K562 (cell line): Measurements from ENCODE around the gene NPIPB2. TPM values are rescaled to one million over a fixed set of nuclear protein-coding genes. Genes with fewer than 3 reads are reported as not detected.

Experiments used
- BHLHE40 ChIP-seq: IDR thresholded peaks from 2 replicates; pipeline ENCODE4 v1.6.1; 2011; ENCODE audit warnings: low read length, improper control_type of control experiment
- CBX2 ChIP-seq: fragments of 200-600 bp; sonication (generic); IDR thresholded peaks from one replicate; pipeline ENCODE4 v1.6.1; 2012; ENCODE audit warnings: mild to moderate bottlenecking, low read length, inconsistent platforms; ENCODE audit not compliant: insufficient read depth, poor library complexity, severe bottlenecking
- EHMT2 ChIP-seq: fragments of 450-650 bp; IDR thresholded peaks from 2 replicates; pipeline ENCODE4 v1.6.1; 2018; ENCODE audit warnings: antibody characterized with exemption
- ELF4 ChIP-seq: fragments of 450-650 bp; formaldehyde crosslinking; IDR thresholded peaks from 2 replicates; pipeline ENCODE4 v1.4.0; 2022; ENCODE audit warnings: missing genetic modification characterization
- FOXK2 ChIP-seq, 2 experiments: fragments of 450-650 bp; IDR thresholded peaks in 1 of 2; conservative IDR thresholded peaks in 1 of 2; 2 replicates each; pipeline ENCODE4 v1.6.1; 2016; ENCODE audit warnings: low read depth in 2 of 2, mild to moderate bottlenecking in 1 of 2
- IRF2 ChIP-seq: sonication (generic); formaldehyde crosslinking; IDR thresholded peaks from 2 replicates; pipeline ENCODE4 v1.8.1; 2022; ENCODE audit warnings: mild to moderate bottlenecking, missing genetic modification reagents
- KLF16 ChIP-seq: IDR thresholded peaks from 2 replicates; pipeline ENCODE4 v1.6.1; 2016; ENCODE audit warnings: antibody characterized with exemption
- LARP7 ChIP-seq: fragments of 450-650 bp; IDR thresholded peaks from 2 replicates; pipeline ENCODE4 v1.6.1; 2016
- LCOR ChIP-seq: sonication (generic); formaldehyde crosslinking; IDR thresholded peaks from 2 replicates; pipeline ENCODE4 v1.8.0; 2022; ENCODE audit warnings: mild to moderate bottlenecking, missing genetic modification reagents
- MEF2A ChIP-seq: IDR thresholded peaks from 2 replicates; pipeline ENCODE4 v1.6.1; 2011; ENCODE audit warnings: low read depth, mild to moderate bottlenecking, low read length, moderate library complexity; ENCODE audit not compliant: control insufficient read depth
- MIER1 ChIP-seq: fragments of 450-650 bp; IDR thresholded peaks from 2 replicates; pipeline ENCODE4 v1.6.1; 2016; ENCODE audit warnings: antibody characterized with exemption, mild to moderate bottlenecking, low read depth
- PHTF2 ChIP-seq: fragments of 250-450 bp; sonication (Bioruptor Pico); IDR thresholded peaks from 2 replicates; pipeline ENCODE4 v1.5.0; 2021; ENCODE audit warnings: mild to moderate bottlenecking
- SMARCC2 ChIP-seq: fragments of 450-650 bp; IDR thresholded peaks from 2 replicates; pipeline ENCODE4 v1.6.1; 2017; ENCODE audit warnings: antibody characterized with exemption, moderate library complexity, mild to moderate bottlenecking, low read depth
- SMARCE1 ChIP-seq: fragments of 450-650 bp; IDR thresholded peaks from 2 replicates; pipeline ENCODE4 v1.7.1; 2016; ENCODE audit warnings: mild to moderate bottlenecking
- ZBTB1 ChIP-seq: sonication (generic); formaldehyde crosslinking; IDR thresholded peaks from 2 replicates; pipeline ENCODE4 v1.8.1; 2023; ENCODE audit warnings: missing genetic modification reagents, low read depth, mild to moderate bottlenecking, borderline replicate concordance
- ZNF212 ChIP-seq: fragments of 450-650 bp; formaldehyde crosslinking; IDR thresholded peaks from 2 replicates; pipeline ENCODE4 v1.4.0; 2020; ENCODE audit warnings: mild to moderate bottlenecking
- ZNF282 ChIP-seq: sonication (generic); formaldehyde crosslinking; IDR thresholded peaks from 2 replicates; pipeline ENCODE4 v1.8.1; 2023; ENCODE audit warnings: missing genetic modification reagents
- ZNF445 ChIP-seq: fragments of 250-450 bp; sonication (Bioruptor Pico); IDR thresholded peaks from 2 replicates; pipeline ENCODE4 v1.4.0; 2020; ENCODE audit warnings: low read depth, mild to moderate bottlenecking, moderate library complexity
- ZNF668 ChIP-seq: fragments of 250-450 bp; sonication (Bioruptor Pico); IDR thresholded peaks from 2 replicates; pipeline ENCODE4 v1.8.0; 2022; ENCODE audit warnings: mild to moderate bottlenecking, inconsistent platforms
- polyA plus RNA-seq, 8 experiments: library from polyadenylated mRNA; depleted of rRNA in 4 of 8; stranded (reverse) in 5 of 8; unstranded in 3 of 8; fragments of >200 nt; fragmentation: Nextera tagmentation in 2 of 8; fragmentation: Illumina TruSeq in 1 of 8; extraction: Ambion mirVana in 2 of 8; extraction: Trizol in 1 of 8; gene quantifications; 2 replicates each; pipeline versions ENCODE4 v1.2.1 to v1.2.3, GENCODE V29; 2011 to 2014; ENCODE audit warnings: inconsistent platforms in 1 of 8, missing spikeins in 1 of 8
- total RNA-seq, 7 experiments: library from RNA; depleted of rRNA in 6 of 7; stranded (reverse); fragments of >200 nt in 6 of 7; fragmentation: Illumina TruSeq in 2 of 7; extraction: Trizol in 2 of 7; gene quantifications; 2 replicates each; pipeline versions ENCODE4 v1.2.1 to v1.2.3, GENCODE V29; 2011 to 2021; ENCODE audit warnings: low replicate concordance in 1 of 7
- TF ChIP-seq, protein P1 (sequence below): fragments of 450-650 bp; IDR thresholded peaks from 2 replicates; pipeline ENCODE4 v1.7.1; 2018; ENCODE audit warnings: mild to moderate bottlenecking, low read depth; ENCODE audit not compliant: partially characterized antibody
- TF ChIP-seq, protein P2 (sequence below): fragments of 450-650 bp; IDR thresholded peaks from 2 replicates; pipeline ENCODE4 v1.6.1; 2017; ENCODE audit warnings: antibody characterized with exemption
- TF ChIP-seq, protein P3 (sequence below): sonication (generic); formaldehyde crosslinking; IDR thresholded peaks from 2 replicates; pipeline ENCODE4 v1.8.0; 2022; ENCODE audit warnings: mild to moderate bottlenecking, missing genetic modification reagents

NPIPB2 gene
- total and polyA plus RNA-seq, 9 of the 15 experiments (the other 6 are each of a cell fraction or from before 2014, with no cell fraction given), result 0.21 to 2.9 (median 1.6) TPM; not detected in 1

DNA sequence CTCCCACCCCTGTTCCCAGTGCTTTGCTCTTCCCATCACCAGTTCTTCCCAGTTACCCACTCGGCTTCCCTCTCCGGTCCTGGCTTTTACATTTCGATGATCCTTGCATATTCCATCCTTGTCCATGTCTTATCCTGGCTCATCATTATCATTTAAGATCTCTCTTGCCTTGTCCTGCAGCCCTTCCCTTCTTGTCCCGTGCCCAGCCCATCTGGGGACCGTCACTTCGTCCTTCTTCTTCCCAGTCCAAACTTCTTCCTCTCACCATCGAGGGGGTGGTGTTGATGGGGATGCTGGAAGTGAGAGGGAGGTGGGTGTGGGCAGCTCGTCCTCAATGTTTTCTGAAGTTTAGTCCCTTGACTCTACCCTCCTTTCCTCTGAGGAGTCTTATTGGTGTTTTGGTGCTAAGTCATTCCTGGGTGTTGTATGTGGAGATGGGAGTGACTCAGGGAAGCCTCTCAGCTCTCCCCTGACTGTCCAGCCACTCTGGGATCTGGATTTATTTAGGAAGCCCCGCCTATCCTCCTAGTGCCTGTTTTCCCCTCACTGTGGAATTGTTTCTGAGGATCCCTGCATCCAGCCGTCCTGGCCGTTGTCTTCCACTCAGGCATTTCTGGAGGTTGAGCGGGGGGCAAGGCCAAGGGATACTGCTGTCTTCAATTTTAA is 35.7 kb upstream of the NPIPB2 start (continued):
- 0 out of 2 replicates have a peak, but pooled peaks have one; percentile 11 for TF ChIP-seq LARP7
- TF ChIP-seq BHLHE40, result 0 out of 2 replicates have a peak, but pooled peaks have one; percentile 34
- TF ChIP-seq ELF4 (CRISPR knock-in tag), result no peak
- no peak for TF ChIP-seq CBX2
- no peak for TF ChIP-seq PHTF2 (CRISPR knock-in tag)
- TF ChIP-seq, protein P1, sequence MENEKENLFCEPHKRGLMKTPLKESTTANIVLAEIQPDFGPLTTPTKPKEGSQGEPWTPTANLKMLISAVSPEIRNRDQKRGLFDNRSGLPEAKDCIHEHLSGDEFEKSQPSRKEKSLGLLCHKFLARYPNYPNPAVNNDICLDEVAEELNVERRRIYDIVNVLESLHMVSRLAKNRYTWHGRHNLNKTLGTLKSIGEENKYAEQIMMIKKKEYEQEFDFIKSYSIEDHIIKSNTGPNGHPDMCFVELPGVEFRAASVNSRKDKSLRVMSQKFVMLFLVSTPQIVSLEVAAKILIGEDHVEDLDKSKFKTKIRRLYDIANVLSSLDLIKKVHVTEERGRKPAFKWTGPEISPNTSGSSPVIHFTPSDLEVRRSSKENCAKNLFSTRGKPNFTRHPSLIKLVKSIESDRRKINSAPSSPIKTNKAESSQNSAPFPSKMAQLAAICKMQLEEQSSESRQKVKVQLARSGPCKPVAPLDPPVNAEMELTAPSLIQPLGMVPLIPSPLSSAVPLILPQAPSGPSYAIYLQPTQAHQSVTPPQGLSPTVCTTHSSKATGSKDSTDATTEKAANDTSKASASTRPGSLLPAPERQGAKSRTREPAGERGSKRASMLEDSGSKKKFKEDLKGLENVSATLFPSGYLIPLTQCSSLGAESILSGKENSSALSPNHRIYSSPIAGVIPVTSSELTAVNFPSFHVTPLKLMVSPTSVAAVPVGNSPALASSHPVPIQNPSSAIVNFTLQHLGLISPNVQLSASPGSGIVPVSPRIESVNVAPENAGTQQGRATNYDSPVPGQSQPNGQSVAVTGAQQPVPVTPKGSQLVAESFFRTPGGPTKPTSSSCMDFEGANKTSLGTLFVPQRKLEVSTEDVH, result no peak
- no peak for TF ChIP-seq ZNF212 (CRISPR knock-in tag)
- TF ChIP-seq EHMT2, result peak; percentile 34; the same call in 1 of the 2 replicates
- TF ChIP-seq, protein P2, sequence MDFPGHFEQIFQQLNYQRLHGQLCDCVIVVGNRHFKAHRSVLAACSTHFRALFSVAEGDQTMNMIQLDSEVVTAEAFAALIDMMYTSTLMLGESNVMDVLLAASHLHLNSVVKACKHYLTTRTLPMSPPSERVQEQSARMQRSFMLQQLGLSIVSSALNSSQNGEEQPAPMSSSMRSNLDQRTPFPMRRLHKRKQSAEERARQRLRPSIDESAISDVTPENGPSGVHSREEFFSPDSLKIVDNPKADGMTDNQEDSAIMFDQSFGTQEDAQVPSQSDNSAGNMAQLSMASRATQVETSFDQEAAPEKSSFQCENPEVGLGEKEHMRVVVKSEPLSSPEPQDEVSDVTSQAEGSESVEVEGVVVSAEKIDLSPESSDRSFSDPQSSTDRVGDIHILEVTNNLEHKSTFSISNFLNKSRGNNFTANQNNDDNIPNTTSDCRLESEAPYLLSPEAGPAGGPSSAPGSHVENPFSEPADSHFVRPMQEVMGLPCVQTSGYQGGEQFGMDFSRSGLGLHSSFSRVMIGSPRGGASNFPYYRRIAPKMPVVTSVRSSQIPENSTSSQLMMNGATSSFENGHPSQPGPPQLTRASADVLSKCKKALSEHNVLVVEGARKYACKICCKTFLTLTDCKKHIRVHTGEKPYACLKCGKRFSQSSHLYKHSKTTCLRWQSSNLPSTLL, result no peak
- 0 out of 2 replicates have a peak, but pooled peaks have one; percentile 46 for TF ChIP-seq LCOR (CRISPR knock-in tag)
- no peak for TF ChIP-seq IRF2
- no peak for TF ChIP-seq SMARCE1
- no peak for TF ChIP-seq ZNF668 (CRISPR knock-in tag)
- TF ChIP-seq, protein P3, sequence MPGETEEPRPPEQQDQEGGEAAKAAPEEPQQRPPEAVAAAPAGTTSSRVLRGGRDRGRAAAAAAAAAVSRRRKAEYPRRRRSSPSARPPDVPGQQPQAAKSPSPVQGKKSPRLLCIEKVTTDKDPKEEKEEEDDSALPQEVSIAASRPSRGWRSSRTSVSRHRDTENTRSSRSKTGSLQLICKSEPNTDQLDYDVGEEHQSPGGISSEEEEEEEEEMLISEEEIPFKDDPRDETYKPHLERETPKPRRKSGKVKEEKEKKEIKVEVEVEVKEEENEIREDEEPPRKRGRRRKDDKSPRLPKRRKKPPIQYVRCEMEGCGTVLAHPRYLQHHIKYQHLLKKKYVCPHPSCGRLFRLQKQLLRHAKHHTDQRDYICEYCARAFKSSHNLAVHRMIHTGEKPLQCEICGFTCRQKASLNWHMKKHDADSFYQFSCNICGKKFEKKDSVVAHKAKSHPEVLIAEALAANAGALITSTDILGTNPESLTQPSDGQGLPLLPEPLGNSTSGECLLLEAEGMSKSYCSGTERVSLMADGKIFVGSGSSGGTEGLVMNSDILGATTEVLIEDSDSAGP, result no peak
- no peak for TF ChIP-seq ZNF282
- no peak for TF ChIP-seq MIER1
- TF ChIP-seq SMARCC2, result no peak
- TF ChIP-seq FOXK2 (conservative IDR thresholded peaks at IDR 0.05 in 1 of 2, IDR thresholded peaks at IDR 0.05 in 1 of 2; ENCODE audit: low read depth in 2 of 2), result 0 out of 4 replicates have a peak, but pooled peaks of 1 of the 2 experiments have one; percentile 37
- TF ChIP-seq KLF16, result no peak
- no peak for TF ChIP-seq MEF2A
- no peak for TF ChIP-seq ZNF445 (CRISPR knock-in tag)
- TF ChIP-seq ZBTB1 (CRISPR knock-in tag), result no peak
